ENCODE data around the gene SPATC1L.

The SPATC1L gene

DNA sequence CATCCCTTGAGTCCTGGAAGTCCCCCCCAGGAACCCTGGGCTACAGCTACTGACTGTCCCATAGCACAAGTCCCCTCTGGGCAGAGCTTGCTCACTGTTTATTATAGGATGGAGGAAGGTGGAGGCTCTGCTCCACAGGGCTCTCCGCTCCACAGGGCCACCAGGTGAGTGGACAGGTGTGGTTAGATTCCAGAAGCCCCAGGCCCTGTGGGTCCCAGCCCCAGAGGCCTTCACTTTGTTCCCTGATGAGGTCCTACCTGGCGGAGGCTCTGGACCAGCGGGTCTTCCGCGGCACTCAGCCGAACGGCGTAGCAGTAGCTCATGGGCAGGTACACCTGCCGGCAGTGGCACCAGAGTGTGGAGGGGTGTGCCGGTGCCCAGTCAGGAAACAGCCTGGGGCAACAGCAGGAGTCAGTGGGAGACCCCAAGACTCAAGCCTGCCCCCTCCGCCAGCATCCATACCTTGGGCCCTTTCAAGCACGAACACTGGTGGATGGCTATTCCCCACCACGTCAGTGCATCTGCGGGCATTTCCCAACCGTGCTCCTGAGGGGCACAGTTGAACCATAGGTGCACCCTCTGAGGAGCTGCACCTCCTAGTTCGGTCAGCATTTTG, 32.0 kb upstream of the SPATC1L start:
- no peak for DNase-seq
- in situ Hi-C loops (cut with MboI; ENCODE audit: low pct_unique_long_range_greater_than_20kb, low sequenced_read_pairs): no loop called here

DNA sequence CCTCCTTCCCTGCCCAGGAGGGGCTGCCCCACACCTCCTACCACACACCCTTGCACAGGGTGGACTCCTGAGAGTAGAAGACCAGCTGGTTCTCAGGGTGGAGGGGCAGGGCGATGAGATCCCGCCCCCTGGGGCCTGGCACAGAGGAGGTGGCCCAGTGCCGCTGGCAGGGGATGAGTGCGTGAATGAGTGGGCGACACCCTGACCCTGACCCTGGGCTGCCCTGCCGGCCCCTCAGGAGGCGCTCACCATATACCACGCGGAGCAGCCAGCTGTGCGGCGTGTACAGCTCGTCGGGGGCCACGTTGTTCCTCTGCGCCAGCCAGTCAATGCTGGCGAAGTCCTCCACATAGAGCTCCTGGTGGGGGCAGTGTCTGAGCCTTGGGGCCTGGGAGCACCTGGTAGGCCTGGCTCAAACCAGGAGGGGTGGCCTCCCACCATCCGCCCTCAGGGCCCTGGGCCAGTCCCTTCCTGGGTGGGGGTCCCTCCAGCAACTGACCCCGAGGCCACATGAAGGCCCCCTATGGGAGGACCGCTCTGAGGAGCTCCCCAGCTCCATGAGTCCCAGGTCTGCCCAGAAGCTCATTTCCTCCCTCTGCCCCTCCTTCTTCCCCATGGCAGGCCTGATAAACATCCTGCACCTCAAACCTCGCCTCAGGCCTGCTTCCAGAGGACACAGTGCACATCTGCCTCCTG, 31.3 kb upstream of the SPATC1L start:
- no peak for DNase-seq
- in situ Hi-C loops (cut with MboI; ENCODE audit: low pct_unique_long_range_greater_than_20kb, low sequenced_read_pairs): no loop called here

DNA sequence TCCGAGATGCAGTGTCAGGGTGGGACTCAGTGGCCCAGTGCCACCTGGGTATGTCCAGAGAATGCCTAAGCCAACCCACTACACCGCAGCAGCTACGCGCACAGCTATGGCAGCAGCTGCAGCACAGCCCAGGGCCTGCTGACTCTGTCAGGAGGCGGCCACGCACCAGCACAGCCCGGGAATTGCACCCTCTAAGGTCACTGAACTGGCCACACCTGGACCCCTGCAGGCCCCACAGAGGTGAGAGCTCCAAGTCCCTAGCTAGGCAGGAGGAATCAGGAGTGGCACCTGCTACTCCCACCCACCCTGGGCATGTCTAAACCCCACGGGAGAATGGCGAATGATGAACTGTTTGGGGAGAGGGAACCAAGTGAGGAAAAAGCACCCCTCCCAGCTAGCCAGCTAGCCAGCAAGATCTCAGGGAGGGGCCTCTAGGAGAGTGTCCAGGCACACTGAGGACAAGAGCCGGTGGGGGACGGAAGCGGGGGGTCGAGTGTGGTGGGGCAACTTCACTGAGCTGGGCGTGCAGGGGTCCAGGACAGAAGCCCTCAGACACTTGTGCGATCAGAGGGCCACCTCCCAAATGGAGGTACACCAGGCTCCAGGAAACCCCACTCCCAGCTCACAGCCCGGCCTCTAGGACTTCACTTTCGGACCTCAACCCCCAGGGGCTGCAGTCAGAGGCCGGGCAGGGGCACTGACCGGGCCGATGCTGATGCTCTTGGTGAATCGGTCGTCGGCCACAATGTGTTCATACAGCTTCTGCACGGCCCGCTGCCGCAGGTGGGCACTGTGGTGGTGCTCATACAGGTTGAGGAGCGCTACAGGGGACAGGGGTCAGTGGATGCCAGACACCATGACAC, 30.4 kb upstream of the SPATC1L start:
- no peak for DNase-seq
- in situ Hi-C loops (cut with MboI; ENCODE audit: low pct_unique_long_range_greater_than_20kb, low sequenced_read_pairs): no loop called here

DNA sequence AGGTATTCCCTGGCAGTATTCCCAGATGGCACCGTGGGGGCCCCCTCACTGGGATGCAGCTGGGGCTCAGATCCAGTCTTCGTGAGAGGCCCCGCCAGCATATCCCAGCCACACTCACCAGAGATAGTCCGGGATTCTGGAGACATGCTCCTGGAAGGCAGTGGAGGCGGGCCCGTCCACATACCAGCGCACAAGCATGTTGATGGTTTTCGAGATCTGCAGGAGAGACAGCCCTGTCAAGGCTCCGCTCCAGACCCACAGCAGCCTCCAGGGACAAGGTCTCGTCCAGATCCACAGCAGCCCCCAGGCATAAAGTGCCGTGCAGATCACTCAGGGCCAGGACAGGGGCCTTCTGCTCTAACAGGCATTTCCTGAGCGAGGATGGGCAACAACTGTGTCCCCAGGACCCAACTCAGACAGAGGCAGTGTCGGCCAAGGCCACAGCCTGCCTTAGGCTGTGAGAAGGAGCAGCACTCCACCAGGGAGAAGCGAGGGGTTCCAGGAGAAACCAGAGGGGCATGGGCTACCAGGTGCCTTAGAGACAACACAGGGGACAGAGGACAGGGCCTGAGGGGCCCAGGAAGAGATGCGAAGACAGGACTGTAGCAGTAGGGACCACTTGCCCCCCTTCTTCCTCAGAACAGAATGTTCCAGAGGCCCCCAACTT, 29.5 kb upstream of the SPATC1L start:
- DNase-seq: no peak
- in situ Hi-C loops (cut with MboI; ENCODE audit: low pct_unique_long_range_greater_than_20kb, low sequenced_read_pairs): no loop called here

DNA sequence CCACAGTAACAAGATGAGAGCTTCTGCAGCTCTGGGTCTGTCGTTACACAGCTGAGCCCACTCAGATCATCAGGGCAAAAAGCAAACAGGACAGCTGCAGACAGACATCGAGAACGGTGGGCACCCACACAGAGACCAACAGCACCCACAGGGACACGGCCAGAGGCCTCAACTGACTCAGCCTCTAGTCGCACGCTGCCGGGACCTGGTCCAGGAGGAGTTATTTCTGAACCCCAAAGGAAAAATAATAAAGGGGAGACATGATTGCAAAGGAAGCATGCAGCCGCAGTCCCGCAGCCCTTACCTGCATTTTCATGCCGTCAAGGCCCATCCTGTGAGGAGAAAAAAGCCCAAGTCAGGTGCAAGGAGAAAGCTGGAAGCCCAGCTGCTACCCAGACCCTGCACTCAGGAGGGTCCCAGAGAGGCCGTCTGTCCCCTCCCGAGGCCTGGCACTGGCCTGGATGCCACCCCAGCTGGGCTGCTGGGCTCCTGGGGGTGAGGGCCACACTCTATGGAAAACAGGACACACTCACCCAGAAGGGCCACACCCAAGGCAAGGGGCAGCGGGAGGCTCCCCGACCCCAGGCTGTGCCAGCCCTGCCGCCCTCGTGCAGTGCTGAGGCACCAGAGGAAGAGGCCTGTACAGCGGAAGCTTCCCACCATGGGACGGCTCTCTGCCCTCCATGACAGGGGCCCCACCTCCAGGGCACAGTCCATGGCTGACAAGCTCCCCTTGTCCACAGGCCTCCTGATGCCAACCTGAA, 28.6 kb upstream of the SPATC1L start:
- DNase-seq: no peak
- in situ Hi-C loops (cut with MboI; ENCODE audit: low pct_unique_long_range_greater_than_20kb, low sequenced_read_pairs): no loop called here

DNA sequence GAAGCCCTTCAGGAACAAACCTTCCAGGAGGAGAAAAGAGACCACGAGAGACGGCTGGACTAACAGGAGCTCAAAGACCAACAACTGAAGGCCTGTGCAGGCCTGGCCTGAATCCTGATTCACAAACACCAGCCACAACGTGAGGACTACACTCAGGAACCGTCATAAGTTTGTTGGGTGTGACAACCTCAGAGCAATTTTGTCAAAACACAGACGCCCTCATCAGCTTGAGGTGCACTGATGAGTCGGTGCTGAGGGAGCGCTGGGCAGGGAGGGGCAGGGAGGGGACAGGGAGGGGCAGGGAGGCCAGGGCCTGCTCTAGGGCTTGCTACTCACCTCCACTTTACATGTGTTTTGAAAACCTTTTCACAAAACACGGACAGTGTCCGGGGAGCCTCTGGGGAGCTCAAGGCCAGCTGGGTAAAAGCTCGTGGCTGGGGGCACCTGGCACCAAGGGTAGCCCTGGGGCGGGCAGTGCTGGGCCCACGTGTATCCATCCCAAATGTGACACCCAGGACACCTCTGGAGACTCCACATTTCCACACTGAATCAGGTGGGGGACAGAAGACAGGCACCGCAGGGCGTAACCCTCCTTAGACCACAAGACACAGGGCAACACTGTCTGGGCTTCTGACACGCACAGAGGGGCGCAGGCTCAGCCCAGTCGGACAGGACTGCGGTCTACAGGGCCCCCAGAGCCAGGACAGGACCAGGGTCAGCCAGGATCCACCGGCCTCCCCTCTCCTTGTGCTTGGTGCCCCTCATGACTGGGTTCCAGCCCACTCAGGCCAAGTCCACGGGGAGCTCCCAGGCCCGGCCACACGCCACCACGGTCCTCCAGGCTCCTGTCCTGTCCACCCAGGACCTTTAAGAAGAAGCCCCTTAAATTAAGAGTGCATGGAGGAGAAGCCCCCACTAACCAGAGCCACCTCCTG, 27.8 kb upstream of the SPATC1L start:
- in situ Hi-C loops (cut with MboI; ENCODE audit: low pct_unique_long_range_greater_than_20kb, low sequenced_read_pairs): no loop called here
- no peak for DNase-seq

DNA sequence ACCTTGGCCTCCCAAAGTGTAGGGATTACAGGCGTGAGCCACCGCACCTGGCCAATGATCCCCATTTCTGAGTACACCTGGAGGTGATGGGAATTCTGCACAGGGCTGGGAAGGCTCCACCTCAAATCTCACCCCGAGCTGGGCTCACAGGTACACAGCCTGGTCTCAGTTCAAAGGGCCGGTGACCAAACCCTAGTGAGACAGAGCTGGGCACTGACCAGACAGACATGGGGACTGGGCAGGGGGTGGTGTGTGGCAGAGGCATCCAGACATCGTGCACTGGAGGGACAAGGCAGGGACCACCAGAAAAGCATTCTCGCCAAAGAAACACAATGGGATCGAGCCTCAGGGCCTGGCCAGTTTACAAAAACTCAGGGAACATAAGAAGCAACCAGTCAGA, 27.1 kb upstream of the SPATC1L start:
- DNase-seq: no peak
- in situ Hi-C loops (cut with MboI; ENCODE audit: low pct_unique_long_range_greater_than_20kb, low sequenced_read_pairs): no loop called here

DNA sequence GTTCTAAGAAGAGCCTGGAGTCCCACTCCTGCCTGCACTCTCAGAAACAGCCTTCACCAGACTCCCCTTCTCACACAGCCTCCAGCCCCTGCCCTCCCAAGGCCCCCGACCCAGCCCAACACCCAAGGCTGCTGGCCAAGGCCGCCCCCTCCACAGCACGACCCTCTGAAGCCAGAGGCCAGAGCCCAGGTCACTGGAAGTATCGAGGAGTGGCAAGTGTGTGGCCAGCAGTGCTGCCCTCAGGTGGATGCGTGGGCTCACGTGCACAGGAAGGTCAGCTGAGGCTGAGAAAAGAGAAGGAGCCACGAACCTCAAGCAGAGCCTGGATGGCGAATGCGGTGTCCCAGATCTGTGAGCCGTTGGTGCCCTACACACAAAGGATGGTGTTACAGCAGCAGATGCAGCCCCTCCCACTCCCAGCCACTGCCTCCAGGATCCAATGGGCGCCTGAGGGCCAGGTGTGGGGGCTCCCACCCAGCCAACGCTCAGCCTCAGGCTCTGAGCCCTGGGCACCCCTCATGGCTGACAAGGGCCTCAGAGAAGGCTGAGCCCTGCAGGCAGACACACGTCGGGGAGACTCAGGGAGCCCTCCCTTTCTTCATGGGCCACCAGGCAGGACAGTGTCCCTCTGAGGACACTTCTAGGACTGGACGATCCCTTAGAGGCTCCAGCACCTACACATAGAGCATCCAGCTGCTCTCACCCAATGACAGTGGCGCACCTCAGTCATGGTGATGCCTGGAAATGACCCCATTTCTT, 26.3 kb upstream of the SPATC1L start:
- DNase-seq: no peak
- in situ Hi-C loops (cut with MboI; ENCODE audit: low pct_unique_long_range_greater_than_20kb, low sequenced_read_pairs): no loop called here

DNA sequence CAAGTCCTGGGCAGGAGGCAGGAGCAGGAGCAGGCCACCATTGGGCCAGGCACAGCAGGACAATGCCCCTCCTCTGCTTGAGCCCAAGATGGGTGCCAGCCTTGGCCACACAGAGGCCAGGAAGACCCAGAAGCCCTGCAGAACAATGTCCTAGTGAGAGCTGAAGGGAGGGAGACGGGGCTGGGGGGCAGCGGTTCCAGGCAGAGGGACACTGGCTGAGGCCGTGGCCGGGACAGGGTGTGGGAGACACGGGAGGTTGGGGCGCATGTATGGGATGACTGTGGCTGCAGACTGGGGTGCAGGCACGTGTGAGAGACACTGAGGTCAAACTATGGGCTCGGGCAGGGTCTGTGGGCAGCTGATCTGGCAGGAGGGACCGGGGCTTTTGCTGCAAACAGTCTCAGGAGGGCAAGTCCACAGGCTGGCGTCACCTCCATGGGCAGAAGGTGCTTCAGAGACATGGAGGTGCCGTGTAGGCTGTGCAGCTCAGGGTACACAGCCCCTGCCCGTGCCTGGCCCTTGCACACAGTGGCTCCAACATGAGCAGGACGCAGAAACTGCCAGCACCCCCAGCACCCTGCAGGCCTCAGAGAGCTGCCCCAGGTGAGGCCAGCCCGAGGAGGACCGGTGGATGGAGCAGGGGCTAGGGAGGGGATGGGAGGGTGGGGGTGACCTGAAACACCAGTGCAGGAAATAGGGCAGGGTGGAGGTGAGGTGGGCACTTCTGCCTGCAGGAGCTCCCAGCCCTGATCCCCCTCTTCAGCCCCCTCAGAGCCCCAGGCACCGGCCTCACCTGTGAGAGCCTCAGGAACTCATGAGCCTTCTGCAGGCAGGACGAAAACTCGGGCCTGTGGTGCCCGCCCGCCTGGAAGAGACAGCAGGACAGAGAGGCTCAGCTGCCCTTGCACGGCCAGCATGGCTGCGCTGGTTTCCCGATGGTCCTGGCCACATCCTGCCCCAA, 24.8 kb upstream of the SPATC1L start:
- in situ Hi-C loops (cut with MboI; ENCODE audit: low pct_unique_long_range_greater_than_20kb, low sequenced_read_pairs): no loop called here
- no peak for DNase-seq

DNA sequence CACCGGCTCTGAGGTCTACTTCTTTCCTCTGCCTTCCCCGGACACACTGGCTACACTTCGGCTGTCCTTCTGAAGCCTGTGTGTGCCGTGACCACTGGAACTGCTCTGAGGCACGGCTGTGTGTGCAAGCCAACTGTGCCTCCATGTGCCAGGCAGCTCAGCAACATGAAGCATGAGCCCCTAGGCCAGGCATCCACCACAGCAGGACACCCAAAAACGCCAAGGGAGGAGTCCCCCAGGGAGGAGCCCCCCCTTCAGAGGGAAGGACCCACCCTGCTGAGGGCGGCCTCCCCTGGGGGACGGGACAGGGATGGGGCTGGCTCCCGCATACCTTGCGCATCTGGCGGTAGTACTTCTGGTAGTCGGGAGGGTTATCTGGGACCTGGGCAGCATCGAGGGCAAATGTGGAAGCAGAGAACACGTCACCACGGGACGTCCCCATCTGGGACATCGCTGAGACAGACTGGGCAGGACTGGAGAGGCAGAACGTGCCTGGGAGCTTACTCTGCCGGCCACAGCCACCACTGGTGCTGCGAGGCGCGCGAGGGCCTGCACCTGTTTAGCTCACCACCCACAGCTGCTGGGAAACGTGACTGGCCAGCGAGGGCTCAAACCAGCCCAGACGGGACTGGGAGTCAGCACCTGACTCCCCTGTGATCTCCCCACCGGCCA, 23.8 kb upstream of the SPATC1L start:
- DNase-seq: no peak
- in situ Hi-C loops (cut with MboI; ENCODE audit: low pct_unique_long_range_greater_than_20kb, low sequenced_read_pairs): no loop called here

DNA sequence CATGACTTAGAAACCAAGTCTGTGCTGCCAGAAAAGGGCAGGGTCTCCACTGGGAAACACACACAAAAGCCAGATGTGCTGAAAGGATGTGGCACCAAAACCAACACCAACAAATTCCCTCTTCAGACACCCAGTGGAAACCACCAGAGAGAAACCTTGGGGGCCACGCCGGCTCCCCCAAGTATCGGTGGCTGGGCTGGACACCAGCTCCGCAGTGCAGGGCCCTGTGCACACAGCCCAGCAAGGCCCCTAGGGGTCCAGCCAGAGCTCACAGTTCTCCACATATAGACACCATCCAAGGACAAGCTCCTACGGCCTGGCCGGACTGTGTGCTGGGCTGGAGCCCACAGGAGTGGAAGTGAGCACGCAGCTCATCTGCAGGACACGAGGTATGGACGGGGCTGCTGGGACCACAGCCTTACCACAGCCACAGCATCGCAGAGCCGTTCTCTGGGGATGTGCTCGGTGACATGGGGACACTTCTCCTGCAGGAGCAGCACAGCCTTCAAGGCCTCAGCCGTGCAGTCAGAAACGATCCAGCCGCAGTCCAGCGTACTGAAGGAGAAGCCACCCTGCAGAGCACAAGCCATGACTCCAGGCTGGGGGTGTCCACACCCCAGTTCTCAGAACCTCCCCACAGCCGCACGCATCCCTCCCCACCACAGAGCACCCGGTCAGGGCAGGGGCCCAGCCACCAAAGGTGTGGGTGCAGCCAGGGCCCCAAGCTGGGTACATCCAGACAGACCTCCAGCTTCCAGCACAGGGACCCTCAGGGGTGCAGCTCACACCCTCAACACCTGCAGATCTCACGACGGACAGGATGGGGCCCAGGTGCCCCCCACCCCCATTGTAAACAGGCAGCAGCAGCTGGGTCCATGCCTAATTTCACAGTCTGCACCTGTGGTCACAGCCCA, 23.0 kb upstream of the SPATC1L start:
- in situ Hi-C loops (cut with MboI; ENCODE audit: low pct_unique_long_range_greater_than_20kb, low sequenced_read_pairs): no loop called here
- DNase-seq: no peak

DNA sequence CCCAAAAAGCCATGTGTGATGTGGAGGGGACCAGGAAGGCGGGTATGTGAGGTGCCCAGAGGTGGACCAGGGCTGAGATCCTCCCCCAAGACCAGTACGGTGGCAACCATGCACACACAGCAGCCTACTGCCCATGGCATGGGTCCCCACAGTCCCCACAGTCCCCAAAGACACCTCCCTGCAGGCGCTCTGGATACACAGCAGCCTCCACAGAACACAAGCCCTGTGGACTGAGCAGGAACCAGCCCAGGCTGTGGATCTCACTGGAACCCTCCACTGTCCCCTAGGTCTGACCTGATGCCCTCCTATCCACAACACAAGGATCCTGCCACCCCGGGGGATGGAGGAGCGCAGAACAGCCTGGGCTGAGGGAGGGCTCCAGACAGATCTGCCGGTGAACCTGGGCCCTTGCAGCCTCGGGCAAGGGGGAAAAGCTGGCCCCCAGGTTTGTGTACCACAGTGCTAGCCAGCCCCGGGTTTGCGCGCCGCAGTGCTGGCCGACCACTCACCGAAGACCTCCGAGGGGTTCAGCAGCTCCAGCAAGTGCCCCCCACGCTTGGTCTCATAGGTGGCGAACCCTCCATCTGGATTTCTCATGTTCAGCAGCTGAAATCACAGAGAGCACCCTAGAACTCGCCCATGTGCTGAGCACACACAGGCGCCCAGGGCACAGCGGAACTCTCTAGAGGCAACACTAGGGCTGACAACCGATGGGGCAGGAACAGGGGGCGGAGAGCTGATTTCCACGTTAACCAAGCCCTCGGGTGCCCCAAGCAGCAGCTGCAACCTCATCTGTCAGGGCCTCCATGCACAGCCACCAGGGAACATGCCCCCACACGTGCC, 22.1 kb upstream of the SPATC1L start:
- in situ Hi-C loops (cut with MboI; ENCODE audit: low pct_unique_long_range_greater_than_20kb, low sequenced_read_pairs): no loop called here
- DNase-seq: no peak

DNA sequence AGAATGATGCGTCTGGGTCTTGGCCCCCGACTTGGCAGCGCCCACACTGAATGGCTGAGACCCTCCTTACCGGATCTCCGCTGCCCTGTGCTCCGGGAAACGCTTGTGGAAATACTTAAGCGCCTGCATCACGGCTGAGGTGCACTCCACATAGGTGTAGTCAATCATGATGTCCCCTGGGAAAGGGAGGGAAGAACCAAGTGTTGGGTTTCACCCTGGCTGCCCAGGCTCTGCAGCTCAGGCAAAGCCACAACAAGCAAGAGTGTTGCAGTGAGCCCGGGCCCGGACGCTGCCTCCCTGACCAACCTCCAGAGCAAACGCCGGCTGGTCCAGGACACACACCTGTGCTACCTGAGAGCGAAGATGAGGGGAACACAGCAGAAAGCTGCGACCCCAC, 21.5 kb upstream of the SPATC1L start:
- in situ Hi-C loops (cut with MboI; ENCODE audit: low pct_unique_long_range_greater_than_20kb, low sequenced_read_pairs): no loop called here
- no peak for DNase-seq

DNA sequence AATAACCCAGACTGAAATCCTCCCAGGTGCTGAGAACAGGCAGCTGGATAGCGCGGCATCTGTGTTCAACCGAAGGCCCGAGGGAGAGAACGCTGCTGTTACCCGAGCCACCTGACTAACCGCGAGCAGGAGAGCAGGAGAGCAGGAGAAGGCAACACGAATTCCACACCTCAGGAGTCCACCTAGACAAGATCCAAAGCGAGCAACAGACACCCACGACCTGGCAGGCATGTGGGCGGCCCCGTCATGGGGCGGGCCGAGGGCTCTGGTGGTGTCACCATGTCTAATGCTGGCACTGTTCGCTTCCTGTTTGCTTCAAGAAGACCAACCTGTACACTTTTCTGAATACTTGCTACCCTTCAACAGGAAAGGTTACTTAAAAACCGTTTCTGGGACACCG, 20.9 kb upstream of the SPATC1L start:
- in situ Hi-C loops (cut with MboI; ENCODE audit: low pct_unique_long_range_greater_than_20kb, low sequenced_read_pairs): no loop called here
- DNase-seq: no peak
